ENCODE data around the gene EPB41L1. TPM values are rescaled to one million over a fixed set of nuclear protein-coding genes. Genes with fewer than 3 reads are reported as not detected.

The EPB41L1 gene
- total RNA-seq, 1 donor: 9.1 TPM

DNA sequence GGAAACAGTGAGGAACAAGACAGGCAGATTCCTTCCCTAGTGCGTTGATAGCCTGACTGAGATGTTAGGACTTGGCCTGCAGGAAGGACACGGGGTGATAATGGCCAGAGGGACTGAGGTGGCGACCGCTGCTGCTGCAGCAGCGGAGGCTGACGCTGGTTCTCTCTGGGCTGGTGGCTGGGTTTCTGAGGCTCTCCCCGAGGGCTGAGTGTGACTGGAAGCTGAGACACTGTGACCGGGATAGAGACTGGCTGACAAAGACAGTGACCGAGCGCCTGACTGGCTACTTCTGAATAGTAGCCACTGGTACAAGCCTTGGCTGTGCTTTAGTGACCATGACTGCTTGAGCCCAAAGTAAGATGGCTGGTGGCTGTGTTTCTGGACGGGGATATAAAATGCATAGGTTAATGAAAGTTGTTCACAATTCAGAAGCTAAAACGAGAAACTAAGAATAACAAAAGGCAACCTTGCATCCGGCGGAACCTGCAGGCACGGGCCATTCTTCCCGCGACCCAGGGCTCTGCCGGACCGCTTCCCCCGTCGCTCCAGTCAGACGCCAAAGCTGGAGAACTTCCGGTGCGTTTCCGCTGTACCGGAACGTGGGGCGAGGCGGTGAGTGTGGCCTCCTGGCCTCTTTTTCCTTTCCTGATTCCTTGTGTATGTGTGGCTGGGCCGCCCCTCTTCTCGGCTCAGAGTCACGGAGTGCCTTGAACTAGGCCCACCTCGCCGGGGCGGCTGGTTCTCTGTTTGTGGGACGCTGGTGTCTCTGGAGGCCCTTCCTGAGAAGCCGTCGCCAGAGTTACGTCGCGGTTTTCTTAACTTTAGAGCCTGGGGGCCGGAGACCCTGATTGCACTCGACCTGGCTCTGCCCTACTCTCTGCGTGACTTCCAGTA, 81.6 kb downstream of the EPB41L1 start, which contains the start of gene AAR2:
Gene AAR2 (plus strand): TSS at position 587 of the 894 bp plus-strand sequence. CDS start 3,391 bp downstream, outside the sequence.
- peak; percentile 76 for DNase-seq (ENCODE audit: low read depth)
- TF ChIP-seq, protein P1, sequence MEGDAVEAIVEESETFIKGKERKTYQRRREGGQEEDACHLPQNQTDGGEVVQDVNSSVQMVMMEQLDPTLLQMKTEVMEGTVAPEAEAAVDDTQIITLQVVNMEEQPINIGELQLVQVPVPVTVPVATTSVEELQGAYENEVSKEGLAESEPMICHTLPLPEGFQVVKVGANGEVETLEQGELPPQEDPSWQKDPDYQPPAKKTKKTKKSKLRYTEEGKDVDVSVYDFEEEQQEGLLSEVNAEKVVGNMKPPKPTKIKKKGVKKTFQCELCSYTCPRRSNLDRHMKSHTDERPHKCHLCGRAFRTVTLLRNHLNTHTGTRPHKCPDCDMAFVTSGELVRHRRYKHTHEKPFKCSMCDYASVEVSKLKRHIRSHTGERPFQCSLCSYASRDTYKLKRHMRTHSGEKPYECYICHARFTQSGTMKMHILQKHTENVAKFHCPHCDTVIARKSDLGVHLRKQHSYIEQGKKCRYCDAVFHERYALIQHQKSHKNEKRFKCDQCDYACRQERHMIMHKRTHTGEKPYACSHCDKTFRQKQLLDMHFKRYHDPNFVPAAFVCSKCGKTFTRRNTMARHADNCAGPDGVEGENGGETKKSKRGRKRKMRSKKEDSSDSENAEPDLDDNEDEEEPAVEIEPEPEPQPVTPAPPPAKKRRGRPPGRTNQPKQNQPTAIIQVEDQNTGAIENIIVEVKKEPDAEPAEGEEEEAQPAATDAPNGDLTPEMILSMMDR (IDR thresholded peaks at IDR 0.05; ENCODE audit: insufficient read depth, low read depth, low read length): no peak
- peak within 1 kb of the TSS; percentile 79 for H3K4me3 ChIP-seq (ENCODE audit: low read depth, low read length)

DNA sequence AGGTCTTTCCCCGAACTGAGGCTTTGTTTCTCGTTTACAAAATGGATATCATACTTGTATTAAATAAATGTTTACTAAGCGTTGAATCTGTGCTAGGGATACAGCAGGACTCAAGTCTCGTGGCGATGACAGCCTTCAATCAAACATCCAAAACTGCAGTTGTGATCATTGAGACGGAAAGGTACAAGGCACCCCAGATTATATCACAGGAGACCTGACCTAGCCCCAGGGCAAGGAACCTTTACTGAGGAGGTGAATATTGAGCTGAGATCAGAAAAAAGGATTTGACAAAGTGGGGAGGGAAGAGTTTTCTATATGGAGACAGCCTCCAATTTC, 82.2 kb downstream of the EPB41L1 start:
- H3K4me3 ChIP-seq (ENCODE audit: low read depth, low read length): peak overlapping the region; percentile 79
- DNase-seq (ENCODE audit: low read depth): no peak
- TF ChIP-seq, protein P1 (IDR thresholded peaks at IDR 0.05; ENCODE audit: insufficient read depth, low read depth, low read length): no peak

DNA sequence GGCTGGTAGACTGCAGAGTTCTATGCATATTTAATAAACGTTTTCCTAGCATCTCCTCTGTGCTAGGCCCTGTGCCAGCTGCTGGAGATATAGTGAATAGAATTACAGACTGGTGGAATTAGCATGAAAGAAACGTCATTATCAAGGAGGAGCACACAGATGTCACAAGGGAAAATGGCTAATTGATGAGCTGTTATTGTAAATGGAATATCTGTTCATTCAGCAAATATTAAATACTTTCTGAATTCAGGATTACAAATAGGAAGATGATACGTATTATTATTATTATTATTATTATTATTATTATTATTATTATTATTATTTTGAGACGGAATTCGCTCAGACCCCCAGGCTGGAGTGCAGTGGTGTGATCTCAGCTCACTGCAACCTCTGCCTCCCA, 82.9 kb downstream of the EPB41L1 start:
- TF ChIP-seq, protein P1 (IDR thresholded peaks at IDR 0.05; ENCODE audit: insufficient read depth, low read depth, low read length): no peak
- peak overlapping the region; percentile 79 for H3K4me3 ChIP-seq (ENCODE audit: low read depth, low read length)
- DNase-seq (ENCODE audit: low read depth): no peak

DNA sequence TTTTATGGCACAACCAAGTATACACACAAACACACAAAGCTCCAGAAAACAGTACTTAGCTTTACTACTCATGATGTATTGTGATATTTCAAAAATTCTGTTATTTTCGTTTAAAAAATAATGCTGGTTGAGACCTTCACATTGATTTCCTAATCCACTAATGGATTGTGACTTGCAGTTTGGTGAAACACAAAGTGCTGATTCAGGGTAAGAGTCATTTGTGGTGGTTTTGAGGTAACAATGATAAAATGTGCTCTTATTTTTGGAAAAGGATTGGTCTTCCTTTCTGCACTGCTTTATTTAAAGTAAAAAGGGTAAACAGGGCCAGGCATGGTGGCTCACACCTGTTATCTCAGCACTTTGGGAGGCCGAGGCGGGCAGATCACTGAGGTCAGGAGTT, 83.6 kb downstream of the EPB41L1 start:
- TF ChIP-seq, protein P1 (IDR thresholded peaks at IDR 0.05; ENCODE audit: insufficient read depth, low read depth, low read length): no peak
- no peak overlapping the region for H3K4me3 ChIP-seq (ENCODE audit: low read depth, low read length)
- no peak for DNase-seq (ENCODE audit: low read depth)

DNA sequence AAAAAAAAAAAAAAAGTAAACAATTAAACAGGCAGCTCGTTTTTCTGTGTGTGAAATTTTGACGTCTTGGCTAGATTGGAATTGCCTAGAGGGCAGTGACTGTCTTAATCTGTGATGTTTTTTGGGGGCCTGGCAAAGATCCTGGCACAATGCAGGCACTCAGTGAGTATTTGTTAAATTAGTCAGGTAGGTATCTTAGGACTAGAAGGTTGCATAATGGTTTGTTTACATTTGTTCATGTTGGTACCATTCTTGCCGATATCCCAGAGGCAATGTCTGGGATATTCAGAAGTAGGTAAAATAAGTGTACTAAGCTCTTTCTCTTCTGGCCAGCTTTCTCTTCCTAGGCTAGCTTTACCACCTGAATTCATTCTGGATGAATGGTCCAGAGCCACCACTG, 84.2 kb downstream of the EPB41L1 start:
- H3K4me3 ChIP-seq (ENCODE audit: low read depth, low read length): no peak overlapping the region
- no peak for DNase-seq (ENCODE audit: low read depth)
- TF ChIP-seq, protein P1 (IDR thresholded peaks at IDR 0.05; ENCODE audit: insufficient read depth, low read depth, low read length): no peak

DNA sequence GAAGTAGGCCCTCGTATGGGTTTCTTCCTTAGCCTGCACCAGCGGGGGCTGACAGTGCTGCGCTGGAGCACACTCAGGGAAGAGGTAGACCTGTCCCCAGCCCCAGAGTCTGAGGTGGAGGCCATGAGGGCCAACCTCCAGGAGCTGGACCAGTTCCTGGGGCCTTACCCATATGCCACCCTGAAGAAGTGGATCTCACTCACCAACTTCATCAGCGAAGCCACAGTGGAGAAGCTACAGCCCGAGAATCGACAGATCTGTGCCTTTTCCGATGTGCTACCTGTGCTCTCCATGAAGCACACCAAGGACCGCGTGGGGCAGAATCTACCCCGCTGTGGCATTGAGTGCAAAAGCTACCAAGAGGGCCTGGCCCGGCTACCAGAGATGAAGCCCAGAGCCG, 85.5 kb downstream of the EPB41L1 start:
- no peak for DNase-seq (ENCODE audit: low read depth)
- no peak overlapping the region for H3K4me3 ChIP-seq (ENCODE audit: low read depth, low read length)
- TF ChIP-seq, protein P1 (IDR thresholded peaks at IDR 0.05; ENCODE audit: insufficient read depth, low read depth, low read length): no peak

Data from fibroblast of villous mesenchyme (primary cell).